Activated CD4-positive, alpha-beta memory T cell treated with anti-CD3 and anti-CD28 coated beads, Interleukin-2, amount 10 ng/mL, durations not matched to agents 7 days and 5 days (primary cell): ENCODE results near the gene TMEM11. TPM values are rescaled to one million over a fixed set of nuclear protein-coding genes. Genes with fewer than 3 reads are reported as not detected.

ENCODE experiments used
- CTCF ChIA-PET: fragments of 350-600 bp; sonication (Branson Sonifier 250); formaldehyde crosslinking; loops from one replicate; lab custom pipeline; 2021; ENCODE audit warnings: antibody characterized with exemption, inconsistent platforms; lab: Charles Lee
- POLR2A ChIA-PET: fragments of 350-600 bp; sonication (Branson Sonifier 250); formaldehyde crosslinking; loops from one replicate; lab custom pipeline; 2021; ENCODE audit warnings: antibody characterized with exemption; lab: Charles Lee
- DNase-seq: peaks from one replicate; pipeline ENCODE4 v3.0.0-alpha.2; 2020
- H3K27ac Mint-ChIP-seq: one replicate; pipeline ENCODE4 v1.8.0; 2021; ENCODE audit warnings: mild to moderate bottlenecking, mixed read lengths
- H3K27me3 Mint-ChIP-seq: one replicate; pipeline ENCODE4 v1.8.0; 2021; ENCODE audit warnings: mixed read lengths
- H3K36me3 Mint-ChIP-seq: one replicate; pipeline ENCODE4 v1.8.0; 2021; ENCODE audit warnings: low read depth, mixed read lengths
- H3K4me1 Mint-ChIP-seq: one replicate; pipeline ENCODE4 v1.8.0; 2021; ENCODE audit warnings: mixed read lengths
- H3K4me3 Mint-ChIP-seq: one replicate; pipeline ENCODE4 v1.8.0; 2021; ENCODE audit warnings: mild to moderate bottlenecking, mixed read lengths
- H3K9me3 Mint-ChIP-seq: one replicate; pipeline ENCODE4 v1.8.0; 2021; ENCODE audit warnings: mixed read lengths
- total RNA-seq, 2 experiments: library from RNA; stranded (reverse); gene quantifications; one replicate each; pipeline ENCODE4 v1.2.3, GENCODE V29; 2021

Gene TMEM11
- total RNA-seq, 2 experiments from 2014 or later: 23.2 to 23.3 TPM

GRCh38 chr17:21149621-21150020, 64.3 kb downstream of the TMEM11 start:
- no peak overlapping the region for H3K4me3 Mint-ChIP-seq
- H3K9me3 Mint-ChIP-seq: peaks cover 26% of the 10 kb centered on the region
- ChIA-PET CTCF (no interaction called here), POLR2A (no interaction called here)
- peaks cover 36% of the 10 kb centered on the region for H3K36me3 Mint-ChIP-seq
- H3K27ac Mint-ChIP-seq: no peak overlapping the region
- peaks cover 2% of the 10 kb centered on the region for H3K4me1 Mint-ChIP-seq
- DNase-seq: no peak
- no peaks in the 10 kb centered on the region for H3K27me3 Mint-ChIP-seq

Other genes with a start within 250 kb of the TMEM11 start
- gene USP22, start 171.2 kb downstream of the TMEM11 start, total RNA-seq: 100 to 1,000 TPM; 149 to 156 TPM
- gene DHRS7B, start 87.2 kb downstream of the TMEM11 start, total RNA-seq: 10 to 100 TPM; 12.1 to 15.3 TPM
- gene NATD1, start 39.2 kb upstream of the TMEM11 start, total RNA-seq: 1 to 10 TPM; 7.2 to 8.3 TPM
- gene MAP2K3, start 70.5 kb upstream of the TMEM11 start, total RNA-seq: 10 to 100 TPM; 74.2 to 76.0 TPM
- not detected for gene KCNJ12, start 162.2 kb upstream of the TMEM11 start, total RNA-seq